Measurements from ENCODE around the gene CAPN13. TPM values are rescaled to one million over a fixed set of nuclear protein-coding genes. Genes with fewer than 3 reads are reported as not detected.

The CAPN13 gene
- total and polyA plus RNA-seq, 2 of the 4 experiments (the other 2 are of a cell fraction): not detected

GRCh38 chr2:30802611-30803010 lies 4.6 kb downstream of the CAPN13 start:
- no peak overlapping the region for H3K4me3 ChIP-seq (ENCODE audit: insufficient read depth, low read depth, low read length)
- no CpG with 5 or more reads among the region's 4 CpGs for WGBS, 2 experiments (ENCODE audit: extremely low coverage in 2 of 2, insufficient read length in 1 of 2)
- ATAC-seq (ENCODE audit: low read depth) (no peak), DNase-seq (no peak)
- H3K9ac ChIP-seq (ENCODE audit: low read depth, low read length): no peak overlapping the region
- no peaks in the 10 kb centered on the region for H3K79me1 ChIP-seq (ENCODE audit: low read depth in 1 of 2, low read length in 2 of 2)
- H3K4me1 ChIP-seq (ENCODE audit: control insufficient read depth, insufficient read depth, low read length): no peaks in the 10 kb centered on the region
- no peak overlapping the region for H2BK5ac ChIP-seq (ENCODE audit: low read depth, low read length, poor library complexity, severe bottlenecking)
- no peak overlapping the region for H3K14ac ChIP-seq (replicated peaks; ENCODE audit: low read depth, low read length)
- no peak overlapping the region for H4K91ac ChIP-seq (ENCODE audit: insufficient read depth, low read depth, low read length)
- no peak overlapping the region for H3K56ac ChIP-seq (ENCODE audit: extremely low read depth, insufficient read depth, low read length)
- no peak overlapping the region for H3K27ac ChIP-seq (ENCODE audit: insufficient read depth, low read length)
- H2BK20ac ChIP-seq (ENCODE audit: low read depth, low read length): no peak overlapping the region
- in situ Hi-C loops (cut with MboI; ENCODE audit: low sequenced_read_pairs) (no loop called here), dilution Hi-C loops (cut with HindIII; ENCODE audit: low sequenced_read_pairs, unreplicated experiment) (no loop called here), intact Hi-C loops (cut with micrococcal nuclease) (no loop called here)
- H2AFZ ChIP-seq (replicated peaks; ENCODE audit: low read length, poor library complexity): no peak overlapping the region
- no peak overlapping the region for H3K4me2 ChIP-seq (ENCODE audit: low read depth, low read length)
- no peaks in the 10 kb centered on the region for H3K9me1 ChIP-seq (ENCODE audit: insufficient read depth, low read length)
- no peak overlapping the region for H2BK15ac ChIP-seq (ENCODE audit: low read depth, low read length)
- H3K4ac ChIP-seq (ENCODE audit: low read depth, low read length): no peak overlapping the region
- H4K8ac ChIP-seq (ENCODE audit: low read depth in 2 of 2, low read length in 2 of 2): no peak overlapping the region
- H2AK5ac ChIP-seq (ENCODE audit: low read depth, low read length): no peak overlapping the region
- H3K9me3 ChIP-seq (ENCODE audit: control insufficient read depth, insufficient read depth, low read length): no peaks in the 10 kb centered on the region
- peaks cover 3% of the 10 kb centered on the region; the same call in 1 of the 2 replicates for H3K27me3 ChIP-seq (ENCODE audit: control insufficient read depth, insufficient read depth, low read length)
- ChIA-PET CTCF (no interaction called here), POLR2A (ENCODE audit: unreplicated experiment) (no interaction called here)
- BruUV-seq (replicated peaks): no TSS peak
- H3K23ac ChIP-seq (ENCODE audit: low read depth, low read length): no peak overlapping the region
- H4K5ac ChIP-seq (ENCODE audit: low read depth, low read length): no peak overlapping the region
- H4K20me1 ChIP-seq (ENCODE audit: insufficient read depth, low read length): no peaks in the 10 kb centered on the region
- TF ChIP-seq RFX5 (IDR thresholded peaks at IDR 0.05; ENCODE audit: low read depth, low read length) (no peak), ELK1 (IDR thresholded peaks at IDR 0.05; ENCODE audit: borderline replicate concordance, low read depth, low read length) (no peak), USF2 (IDR thresholded peaks at IDR 0.05; ENCODE audit: low read depth, low read length) (no peak), POLR2A (IDR thresholded peaks at IDR 0.05; ENCODE audit: low read depth, low read length) (no peak), MXI1 (IDR thresholded peaks at IDR 0.05; ENCODE audit: borderline replicate concordance, low read depth, low read length) (no peak), RCOR1 (IDR thresholded peaks at IDR 0.05; ENCODE audit: insufficient replicate concordance, low read length) (no peak), CEBPB (IDR thresholded peaks at IDR 0.05; ENCODE audit: low read depth, low read length) (no peak), BHLHE40 (IDR thresholded peaks at IDR 0.05; ENCODE audit: low read depth, low read length) (no peak), SMC3 (IDR thresholded peaks at IDR 0.05; ENCODE audit: low read depth, low read length) (no peak), MAFK (IDR thresholded peaks at IDR 0.05; ENCODE audit: low read depth, low read length) (no peak), NFE2L2 (IDR thresholded peaks at IDR 0.05; ENCODE audit: low read depth, low read length) (no peak), CHD1 (IDR thresholded peaks at IDR 0.05; ENCODE audit: low read depth, low read length) (no peak), RAD21 (IDR thresholded peaks at IDR 0.05; ENCODE audit: low read length) (no peak), CTCF (conservative IDR thresholded peaks at IDR 0.05; ENCODE audit: low read depth, low read length) (no peak)
- H3K36me3 ChIP-seq (ENCODE audit: control insufficient read depth, insufficient read depth, low read length): no peaks in the 10 kb centered on the region
- no peak overlapping the region for H2AK9ac ChIP-seq (replicated peaks; ENCODE audit: low read depth, low read length, poor library complexity)
- H3K18ac ChIP-seq (ENCODE audit: low read depth, low read length): no peak overlapping the region
- H2BK120ac ChIP-seq (ENCODE audit: low read depth, low read length): no peak overlapping the region
